GM18517 (cell line): ENCODE measurements around the gene THSD1.

Source experiments
- ATAC-seq: cut with Tn5 transposase; IDR thresholded peaks from one replicate; pipeline ENCODE4 v1.9.1; 2021; ENCODE audit warnings: mild to moderate bottlenecking, moderate library complexity; ENCODE audit not compliant: unreplicated experiment

The THSD1 gene, protein sequence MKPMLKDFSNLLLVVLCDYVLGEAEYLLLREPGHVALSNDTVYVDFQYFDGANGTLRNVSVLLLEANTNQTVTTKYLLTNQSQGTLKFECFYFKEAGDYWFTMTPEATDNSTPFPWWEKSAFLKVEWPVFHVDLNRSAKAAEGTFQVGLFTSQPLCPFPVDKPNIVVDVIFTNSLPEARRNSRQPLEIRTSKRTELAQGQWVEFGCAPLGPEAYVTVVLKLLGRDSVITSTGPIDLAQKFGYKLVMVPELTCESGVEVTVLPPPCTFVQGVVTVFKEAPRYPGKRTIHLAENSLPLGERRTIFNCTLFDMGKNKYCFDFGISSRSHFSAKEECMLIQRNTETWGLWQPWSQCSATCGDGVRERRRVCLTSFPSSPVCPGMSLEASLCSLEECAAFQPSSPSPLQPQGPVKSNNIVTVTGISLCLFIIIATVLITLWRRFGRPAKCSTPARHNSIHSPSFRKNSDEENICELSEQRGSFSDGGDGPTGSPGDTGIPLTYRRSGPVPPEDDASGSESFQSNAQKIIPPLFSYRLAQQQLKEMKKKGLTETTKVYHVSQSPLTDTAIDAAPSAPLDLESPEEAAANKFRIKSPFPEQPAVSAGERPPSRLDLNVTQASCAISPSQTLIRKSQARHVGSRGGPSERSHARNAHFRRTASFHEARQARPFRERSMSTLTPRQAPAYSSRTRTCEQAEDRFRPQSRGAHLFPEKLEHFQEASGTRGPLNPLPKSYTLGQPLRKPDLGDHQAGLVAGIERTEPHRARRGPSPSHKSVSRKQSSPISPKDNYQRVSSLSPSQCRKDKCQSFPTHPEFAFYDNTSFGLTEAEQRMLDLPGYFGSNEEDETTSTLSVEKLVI

DNA sequence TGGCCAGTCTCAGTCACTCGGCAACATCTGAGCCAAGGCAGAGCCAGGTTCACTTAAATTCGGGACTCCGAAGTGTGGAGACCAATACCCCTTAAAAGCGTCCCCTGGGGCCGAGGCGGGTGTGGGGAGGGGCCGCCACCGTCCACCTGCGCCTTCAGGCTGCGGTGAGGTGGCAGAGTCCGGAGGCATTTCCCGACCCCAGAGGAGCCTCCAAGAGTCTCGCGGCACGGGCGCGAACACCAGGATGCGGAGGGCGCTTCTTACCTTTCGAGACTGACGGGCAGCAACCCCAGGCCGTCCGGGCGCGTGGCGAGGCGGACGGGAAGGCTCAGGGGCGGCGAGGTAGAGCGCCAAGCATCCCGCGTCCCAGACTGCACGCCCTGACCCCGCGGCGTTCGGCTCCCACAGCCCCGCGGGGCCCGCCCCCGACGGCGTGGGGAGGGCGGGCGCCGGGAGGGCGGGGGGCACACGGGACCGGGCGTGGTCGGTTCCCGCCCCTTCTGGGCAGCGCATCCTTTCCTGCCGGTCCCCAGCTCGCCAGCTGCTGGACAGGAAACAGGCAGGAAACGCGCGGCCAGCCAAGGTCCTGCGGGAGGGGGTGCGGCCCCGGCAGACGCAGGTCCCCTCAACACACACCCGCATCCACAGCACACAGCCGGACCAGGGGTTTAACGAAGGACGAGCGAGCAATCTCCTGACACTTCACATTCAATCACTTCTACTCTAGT lies at the start of gene THSD1:
THSD1 (minus strand) TSS at position 406 of the 728 bp plus-strand sequence. CDS start 3,572 bp downstream, outside the sequence.
- ATAC-seq: no peak

DNA sequence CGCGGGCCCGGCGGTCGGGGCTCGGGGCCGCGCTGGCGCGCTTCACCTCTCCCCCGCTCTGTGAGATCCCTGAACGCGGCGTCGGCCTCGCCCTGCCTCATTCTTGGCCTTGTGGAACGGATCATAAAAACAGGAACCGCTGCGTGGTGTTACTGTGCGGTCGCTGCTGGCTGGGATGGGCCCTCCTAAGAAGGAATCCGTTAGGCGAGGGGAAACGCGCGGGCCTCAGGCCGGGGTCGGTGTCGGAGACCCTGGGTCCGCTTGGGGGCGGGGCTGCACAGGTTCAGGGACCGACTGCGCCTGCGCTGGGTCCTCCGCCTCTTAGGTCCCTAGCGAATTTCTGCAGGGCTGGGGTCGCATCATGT lies 49.7 kb upstream of the THSD1 start:
- ATAC-seq: peak; percentile 23

DNA sequence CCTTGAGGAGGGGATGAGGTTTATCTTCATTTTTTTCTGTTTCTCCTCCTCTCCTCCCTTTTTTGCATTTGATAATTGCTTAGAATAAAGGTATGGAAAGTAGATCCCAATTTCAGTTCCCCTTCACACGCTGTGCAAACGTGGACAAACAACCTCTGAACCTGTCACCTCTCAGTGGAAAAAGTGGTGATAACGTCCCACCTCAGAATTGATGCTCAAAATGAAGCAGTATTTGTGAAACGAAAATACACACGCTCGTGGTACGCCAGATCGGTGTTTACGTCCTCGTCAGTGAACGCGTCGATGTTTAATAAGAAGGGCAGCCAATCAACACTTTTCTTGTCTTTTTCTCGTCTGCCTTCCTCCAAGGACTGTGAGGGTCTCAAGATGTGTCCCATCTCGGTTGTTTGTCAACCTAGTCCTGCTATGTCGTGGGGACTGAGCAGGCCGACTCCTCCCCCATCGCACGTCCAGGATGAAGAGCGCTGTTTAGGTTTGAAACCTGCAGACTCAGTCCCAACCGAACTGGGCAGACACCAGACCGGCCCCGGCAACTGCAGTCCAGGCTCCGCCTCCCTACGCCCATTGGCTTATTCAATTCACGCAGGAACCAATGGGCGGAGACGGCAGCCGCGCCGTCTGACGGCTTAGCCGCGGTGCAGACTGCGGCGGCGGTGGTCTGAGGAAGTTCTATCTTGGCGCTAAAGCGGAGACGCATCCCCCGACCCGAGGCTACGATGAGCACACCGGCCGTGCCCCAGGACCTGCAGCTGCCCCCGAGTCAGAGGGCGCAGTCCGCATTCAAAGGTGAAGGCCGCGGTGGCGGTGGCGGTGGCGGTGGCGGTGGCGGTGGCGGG lies 49.1 kb upstream of the THSD1 start, which contains the start of gene CKAP2:
CKAP2 (plus strand) TSS at position 659 of the 857 bp plus-strand sequence; CDS start at position 738, 79 bp downstream.
- ATAC-seq: peak; percentile 65

DNA sequence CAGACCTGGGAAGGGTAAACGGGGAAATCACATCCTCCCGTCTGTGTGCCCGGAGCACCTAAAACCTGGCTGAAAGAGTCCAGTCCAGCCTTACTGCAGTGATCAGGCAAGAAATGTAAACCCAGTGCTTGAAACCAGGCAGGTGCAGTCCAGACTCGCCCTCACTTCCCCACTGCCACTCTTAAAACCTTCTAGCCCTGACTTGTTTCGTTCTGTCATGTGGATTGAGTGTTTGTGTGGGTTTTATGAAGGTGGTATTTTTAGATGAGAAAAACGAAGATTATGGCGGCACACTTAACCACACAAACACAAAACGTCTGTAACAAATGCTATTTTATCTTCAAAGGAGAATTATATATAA lies 48.5 kb upstream of the THSD1 start:
- ATAC-seq: peak; percentile 41

DNA sequence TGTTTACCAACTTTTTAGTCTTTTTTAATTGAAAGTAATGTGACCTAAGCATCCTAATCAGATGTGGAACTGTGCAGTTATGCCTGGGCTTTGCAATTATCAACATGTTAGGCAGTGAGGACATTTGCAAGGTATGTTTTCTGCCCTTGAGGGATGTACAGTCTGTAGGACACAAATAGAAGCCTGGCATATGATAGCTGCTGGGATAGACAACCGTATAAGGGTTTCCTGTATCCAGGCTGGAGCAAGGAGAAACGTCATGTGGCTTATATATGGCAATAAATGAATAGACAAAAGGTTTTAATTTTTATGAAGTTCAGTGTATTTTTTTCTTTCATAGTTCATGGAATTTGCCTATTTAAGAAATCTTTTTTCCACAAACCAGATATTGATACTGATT lies 46.5 kb upstream of the THSD1 start:
- ATAC-seq: no peak

DNA sequence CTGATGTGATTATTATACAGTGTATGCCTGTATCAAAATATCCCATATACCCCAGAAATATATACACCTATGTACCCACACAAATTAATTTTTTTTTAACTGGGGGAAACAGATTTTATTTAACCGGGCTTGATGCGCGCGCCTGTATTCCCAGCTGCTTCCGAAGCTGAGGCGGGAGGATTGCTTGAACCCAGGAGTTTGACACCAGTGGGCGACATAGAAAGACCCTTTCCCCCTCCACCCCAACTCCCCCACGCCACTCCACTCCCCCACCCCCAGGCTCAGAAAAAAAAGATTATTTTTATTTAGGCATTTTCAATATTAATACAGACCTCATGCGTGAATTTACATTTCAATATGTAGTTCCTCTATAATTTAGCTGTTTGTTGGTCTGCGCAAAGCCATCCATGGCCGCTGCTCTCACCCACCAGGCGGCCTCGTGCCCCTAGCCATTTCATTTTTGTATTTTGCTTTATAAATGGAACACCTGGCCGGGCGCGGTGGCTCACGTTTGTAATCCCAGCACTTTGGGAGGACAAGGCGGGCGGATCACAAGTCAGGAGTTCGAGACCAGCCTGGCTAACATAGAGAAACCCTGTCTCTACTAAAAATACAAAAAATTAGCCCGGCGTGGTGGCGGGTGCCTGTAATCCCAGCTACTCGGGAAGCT lies 45.3 kb upstream of the THSD1 start:
- no peak for ATAC-seq

DNA sequence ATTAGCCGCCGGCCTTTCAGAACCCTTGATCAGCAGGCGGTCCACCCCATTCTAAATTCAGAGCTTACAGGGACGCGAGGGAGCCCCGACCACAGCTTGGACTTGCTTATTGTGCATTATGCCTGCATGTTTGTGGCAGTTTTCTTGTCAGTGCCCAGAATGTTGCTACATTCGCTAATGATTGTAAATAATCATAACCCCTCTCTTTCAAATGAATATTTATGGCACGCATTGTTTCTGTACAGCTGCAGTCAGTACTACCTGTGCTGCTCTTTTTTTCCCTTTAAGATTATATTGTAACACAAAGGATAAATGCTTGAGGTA lies 44.8 kb upstream of the THSD1 start:
- ATAC-seq: no peak

DNA sequence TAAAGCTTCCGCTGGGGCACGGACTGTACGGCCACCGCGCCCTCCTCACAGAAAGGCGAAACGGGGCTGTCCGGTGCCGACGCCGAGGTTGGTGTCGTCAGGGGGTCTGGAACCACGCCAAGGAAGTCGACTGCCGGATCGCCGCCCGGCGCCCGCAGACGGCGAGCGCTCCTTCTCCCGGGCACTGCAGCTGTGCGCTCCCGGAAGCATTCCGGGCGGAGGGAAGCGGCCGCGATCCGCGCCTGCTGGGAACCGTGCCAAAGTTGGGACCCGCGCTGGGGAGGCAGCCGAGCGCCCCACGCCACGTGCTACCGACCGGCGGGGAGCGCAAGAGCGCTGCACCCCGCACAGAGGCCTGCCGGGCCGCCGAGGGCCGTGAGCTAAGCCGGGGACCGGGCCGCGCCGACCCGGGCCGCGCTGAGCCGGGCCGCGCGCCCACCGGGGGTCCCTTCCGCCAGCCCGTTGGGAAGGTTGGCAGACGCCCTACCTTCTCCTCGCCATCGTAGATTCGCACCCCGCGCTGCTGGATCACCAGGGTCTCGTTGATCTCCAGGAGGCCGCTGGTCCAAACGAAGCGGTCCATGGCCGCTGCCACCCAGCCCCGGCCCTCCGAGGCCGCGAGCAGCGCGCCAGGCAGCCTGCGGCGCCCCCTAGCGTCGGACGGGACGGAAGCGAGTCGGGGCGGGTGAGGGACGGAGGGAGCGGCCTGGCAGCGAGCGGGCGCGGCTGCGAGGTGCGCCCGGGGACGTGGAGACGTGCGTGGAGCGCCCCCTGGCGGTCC lies 44.2 kb upstream of the THSD1 start, which contains the start of gene VPS36:
VPS36 (minus strand) TSS at position 623 of the 781 bp plus-strand sequence; CDS start at position 583, 40 bp downstream.
- ATAC-seq: peak; percentile 68

DNA sequence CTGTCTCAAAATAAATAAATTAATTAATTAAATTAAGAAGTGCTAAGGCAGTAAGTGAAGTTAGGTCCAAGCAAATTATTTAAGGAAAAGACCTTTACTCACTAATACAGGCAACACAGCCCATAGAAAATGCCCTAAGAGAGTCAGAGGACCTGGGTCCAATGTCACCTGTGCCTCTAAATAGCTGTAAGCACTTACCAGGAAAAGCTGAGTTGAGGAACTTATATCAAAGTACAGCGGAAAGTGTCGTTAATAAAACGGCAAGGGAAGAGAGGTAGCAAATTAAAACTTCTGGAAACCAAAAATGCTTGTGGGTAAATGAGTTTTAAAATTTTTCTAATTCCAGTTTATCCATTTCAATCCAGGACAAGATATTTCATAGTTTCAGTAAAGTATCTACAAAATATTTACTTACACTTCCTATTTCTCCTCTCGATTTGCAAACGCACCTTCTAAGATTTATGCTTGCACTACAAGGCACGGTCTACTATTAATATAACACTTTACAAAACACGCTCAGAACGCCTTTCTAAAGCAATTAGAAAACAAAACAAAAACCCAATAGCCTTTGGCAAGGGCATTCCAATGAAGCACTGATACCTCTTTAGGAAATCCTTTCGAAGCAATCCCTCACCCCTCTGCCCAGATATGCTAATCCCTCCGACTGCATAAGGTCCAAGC lies 43.5 kb upstream of the THSD1 start:
- ATAC-seq: peak; percentile 0

DNA sequence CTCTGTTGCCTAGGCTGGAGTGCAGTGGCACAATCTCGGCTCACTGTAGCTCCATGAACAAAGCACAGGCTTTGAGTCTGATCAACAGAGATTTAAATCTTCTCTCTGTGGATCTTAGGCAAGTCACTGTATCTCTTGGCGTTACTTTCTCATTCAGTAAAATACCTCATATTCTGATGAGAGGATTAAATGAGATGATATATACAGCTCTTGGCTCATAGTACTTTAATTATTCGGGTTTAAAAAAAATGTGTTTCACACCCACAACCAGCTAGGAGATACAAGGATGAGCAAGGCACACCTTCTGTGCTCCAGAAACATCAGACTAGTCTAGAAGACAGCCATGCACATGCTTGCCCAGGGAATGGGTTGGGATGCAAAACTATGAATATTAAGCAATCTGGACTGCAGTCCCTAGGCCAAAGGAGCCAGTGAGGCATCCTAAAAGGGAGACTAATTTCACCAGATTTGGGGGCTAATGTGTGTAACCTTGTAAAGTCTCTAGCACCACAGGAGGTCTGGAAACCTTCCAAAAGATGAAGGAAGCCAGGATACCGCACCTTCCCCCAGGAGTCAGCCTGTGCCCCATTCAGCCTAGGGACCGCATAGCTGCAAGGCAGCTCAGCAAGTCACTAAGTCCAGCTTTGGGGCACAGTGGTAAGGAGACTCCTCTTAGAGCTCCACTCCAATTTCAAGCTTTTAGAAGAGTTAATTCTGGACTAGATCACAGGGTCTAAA lies 42.0 kb upstream of the THSD1 start:
- no peak for ATAC-seq

DNA sequence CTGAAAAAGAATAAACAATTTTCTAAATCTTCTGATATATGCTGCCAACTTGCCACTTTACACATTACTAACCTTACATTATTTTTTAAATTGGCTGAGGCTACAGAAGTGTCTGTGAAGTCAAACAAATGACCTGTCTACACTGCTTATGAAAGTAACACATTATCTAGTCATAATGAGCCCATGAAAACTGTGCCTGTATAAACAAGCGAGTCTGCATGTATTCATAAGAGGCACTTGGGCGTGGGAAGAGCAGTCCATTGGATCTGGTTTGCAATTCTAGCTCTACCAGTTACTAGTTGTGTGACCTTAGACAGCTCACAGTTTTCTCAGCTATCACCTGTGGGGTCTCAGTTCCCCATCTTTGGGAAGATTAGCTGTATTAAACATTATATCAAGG lies 41.4 kb upstream of the THSD1 start:
- ATAC-seq: no peak

DNA sequence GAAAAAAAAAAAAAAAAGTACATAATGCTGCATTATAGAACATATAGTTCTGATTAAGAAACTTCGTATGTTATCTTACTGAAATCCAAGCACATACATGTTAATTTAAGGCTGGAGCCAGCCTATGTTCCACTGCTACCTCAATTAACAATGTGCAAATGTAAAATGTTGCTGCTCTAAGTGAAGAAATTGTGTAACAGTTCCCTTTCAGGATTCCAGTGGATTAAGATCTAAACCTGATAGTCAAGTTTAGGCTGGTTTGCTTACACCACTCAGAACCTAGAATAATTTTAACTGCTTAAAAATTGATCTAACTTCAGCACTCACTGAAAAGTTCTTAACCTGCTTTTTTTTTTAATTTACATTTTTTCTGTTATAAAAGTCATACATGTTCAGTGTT lies 40.3 kb upstream of the THSD1 start:
- no peak for ATAC-seq

DNA sequence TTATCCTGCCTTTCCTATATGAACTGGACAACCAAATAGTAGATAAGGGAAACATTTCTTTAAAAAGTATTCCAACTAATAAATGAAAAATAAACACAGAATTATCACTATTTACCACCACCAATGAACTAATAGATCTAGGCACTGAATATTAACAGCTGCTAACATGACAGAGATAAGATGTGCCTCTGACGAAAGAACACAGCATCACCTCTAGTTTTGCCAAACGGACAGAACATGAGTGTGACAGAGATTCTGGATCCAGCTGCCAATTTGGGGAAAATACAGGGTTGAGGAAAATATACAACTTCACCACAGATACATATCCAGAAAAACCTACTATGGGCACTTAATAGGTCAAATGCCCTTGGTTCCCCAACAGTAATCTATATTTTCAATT lies 26.5 kb upstream of the THSD1 start:
- no peak for ATAC-seq

DNA sequence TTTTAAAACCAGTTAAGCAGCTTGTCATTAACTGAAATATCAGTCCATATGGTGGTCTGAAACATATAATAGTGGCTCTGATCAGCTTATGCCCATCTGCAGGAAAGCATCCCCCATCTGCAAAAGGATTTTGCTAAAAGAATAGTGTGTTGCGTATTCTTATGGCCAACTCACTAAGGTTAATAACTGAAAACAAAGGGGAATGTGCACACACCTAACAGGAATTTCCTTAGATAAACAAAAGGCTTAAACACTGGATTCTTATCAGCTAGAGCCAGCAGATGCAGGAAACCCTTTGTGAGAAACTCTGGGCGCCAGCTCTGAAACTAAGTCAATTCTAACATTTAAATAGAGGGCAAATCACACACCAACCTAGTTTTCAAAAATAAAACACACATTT lies 22.3 kb upstream of the THSD1 start:
- ATAC-seq: no peak

DNA sequence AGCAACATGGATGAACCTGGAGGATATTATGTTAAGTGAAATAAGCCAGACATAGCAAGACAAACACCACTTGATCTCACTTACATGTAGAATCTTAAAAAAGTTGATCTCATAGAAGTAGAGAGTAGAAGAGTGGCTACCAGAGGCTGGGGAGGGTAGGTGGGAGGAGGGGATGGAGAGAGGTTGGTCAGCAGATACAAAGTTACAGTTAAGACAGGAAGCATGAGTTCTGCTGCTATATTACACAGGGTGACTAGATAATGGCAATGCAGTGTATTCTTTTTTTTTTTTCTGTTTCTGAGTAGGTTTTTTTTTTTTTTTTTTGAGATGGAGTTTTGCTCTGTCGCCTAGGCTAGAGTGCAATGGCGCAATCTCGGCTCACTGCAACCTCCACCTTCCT lies 15.2 kb upstream of the THSD1 start:
- ATAC-seq: no peak

DNA sequence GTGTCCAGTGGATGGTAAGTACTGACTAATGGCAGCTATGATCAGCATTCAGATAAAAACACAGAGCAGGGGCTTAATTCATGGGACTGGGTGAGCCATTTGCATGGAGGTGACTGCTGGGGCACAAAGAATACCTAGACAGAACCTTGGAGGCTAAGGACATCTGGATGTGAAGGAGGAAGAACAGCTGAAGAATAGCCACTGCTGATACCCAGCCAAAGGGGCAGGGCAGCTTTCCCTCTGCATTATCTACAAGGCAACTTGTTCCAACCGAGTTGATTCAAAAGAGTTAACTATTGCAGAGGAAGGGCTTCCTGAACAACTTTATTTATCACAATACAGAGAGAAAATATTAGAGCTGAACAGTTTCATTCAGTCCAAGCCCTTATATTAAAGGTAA lies 13.1 kb upstream of the THSD1 start:
- no peak for ATAC-seq

DNA sequence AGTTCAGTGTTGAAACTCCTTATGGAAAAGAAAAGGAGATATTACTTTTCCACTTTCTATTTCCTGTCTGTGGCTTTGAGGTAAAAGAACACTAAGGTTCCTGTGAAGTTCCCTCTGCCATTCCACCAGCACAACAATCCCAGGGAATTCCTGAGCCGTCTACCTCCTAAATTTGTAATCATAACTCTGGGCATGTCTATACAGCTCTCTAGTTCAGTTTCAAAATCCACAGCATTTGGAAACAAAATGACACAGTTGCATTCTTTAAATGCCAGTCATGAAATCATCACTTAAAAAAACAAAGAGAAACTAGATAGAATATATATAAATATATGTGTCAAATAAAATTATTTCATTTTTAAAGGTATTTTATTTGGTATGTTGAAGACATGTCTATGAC lies 9.0 kb upstream of the THSD1 start:
- ATAC-seq: no peak

DNA sequence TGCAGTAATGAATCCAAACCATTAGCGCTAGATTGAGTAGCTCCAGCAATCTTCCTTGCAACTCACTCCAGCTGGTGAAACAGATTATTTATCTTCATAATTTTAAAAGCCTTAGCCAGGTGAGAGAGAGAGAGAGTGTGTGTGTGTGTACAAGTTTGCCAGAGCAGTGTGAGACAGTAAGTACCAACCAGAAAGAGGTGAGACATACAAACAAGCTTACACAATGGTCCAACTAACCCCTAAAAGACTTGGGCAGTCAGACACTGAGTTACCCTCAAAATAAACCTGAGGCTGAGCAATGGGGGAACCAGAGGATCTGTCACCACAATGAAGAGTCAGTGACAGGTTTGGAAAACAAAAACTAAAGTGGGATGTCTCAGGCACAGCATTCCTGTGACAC lies 8.1 kb upstream of the THSD1 start:
- ATAC-seq: no peak
